ENCODE results near the gene POLR1A.

GRCh38 chr2:86012007-86012712 lies 93.5 kb downstream of the POLR1A start:
- no peak for TF ChIP-seq EZH2 (IDR thresholded peaks at IDR 0.05)
- TF ChIP-seq CTCF (IDR thresholded peaks at IDR 0.05): no peak
